Measurements from ENCODE around the gene TMEM127.

- TF ChIP-seq CTCF (IDR thresholded peaks at IDR 0.05) (no peak), POLR2A (IDR thresholded peaks at IDR 0.05) (no peak)
Measured at GRCh38 chr2:96202152-96202854, 63.5 kb downstream of the TMEM127 start.

Measured in heart left ventricle (tissue), 13 donors.